IMR-90 (cell line): ENCODE data around the gene PHOSPHO1. TPM values are rescaled to one million over a fixed set of nuclear protein-coding genes. Genes with fewer than 3 reads are reported as not detected.

Experiments used
- ATAC-seq: fragments of 200-7000 bp; cut with Tn5 transposase; 2 replicates; pipeline ENCODE4 v1.9.1; 2020; ENCODE audit warnings: low read depth, mild to moderate bottlenecking, moderate library complexity
- BruUV-seq: library from RNA; stranded (reverse); fragments of 400-500 nt; replicated peaks from 2 replicates; lab custom pipeline; 2021; lab: Mats Ljungman, UMichigan
- CTCF ChIA-PET: fragments of 300-600 bp; formaldehyde crosslinking; extraction: SDS; loops from one replicate; lab custom pipeline; 2021; ENCODE audit warnings: antibody characterized with exemption; lab: Yijun Ruan, JAX
- POLR2A ChIA-PET: fragments of 300-600 bp; sonication (Branson Sonifier 250); formaldehyde crosslinking; loops from one replicate; lab custom pipeline; 2022; ENCODE audit warnings: antibody characterized with exemption; ENCODE audit not compliant: unreplicated experiment; lab: Charles Lee
- DNase-seq: peaks from one replicate; pipeline ENCODE4 v3.0.0; 2013
- H2AFZ ChIP-seq: replicated peaks from 2 replicates; pipeline ENCODE3; 2013; ENCODE audit warnings: low read length, mild to moderate bottlenecking; ENCODE audit not compliant: poor library complexity
- H2AK5ac ChIP-seq: 2 replicates; pipeline ENCODE4 v1.6.1; 2013; ENCODE audit warnings: low read depth, low read length, inconsistent platforms
- H2AK9ac ChIP-seq: replicated peaks from 2 replicates; pipeline ENCODE3; 2013; ENCODE audit warnings: mild to moderate bottlenecking, low read depth, low read length, moderate library complexity; ENCODE audit not compliant: poor library complexity
- H2BK120ac ChIP-seq: 2 replicates; pipeline ENCODE4 v1.6.1; 2013; ENCODE audit warnings: low read depth, low read length, inconsistent platforms
- H2BK15ac ChIP-seq: 3 replicates; pipeline ENCODE4 v1.6.1; 2013; ENCODE audit warnings: low read depth, low read length, inconsistent platforms
- H2BK20ac ChIP-seq: 2 replicates; pipeline ENCODE4 v1.6.1; 2013; ENCODE audit warnings: low read depth, mild to moderate bottlenecking, inconsistent platforms, low read length, moderate library complexity
- H2BK5ac ChIP-seq: 2 replicates; pipeline ENCODE4 v1.6.1; 2013; ENCODE audit warnings: mild to moderate bottlenecking, low read depth, low read length, inconsistent platforms; ENCODE audit not compliant: poor library complexity, severe bottlenecking
- H3K14ac ChIP-seq: replicated peaks from 2 replicates; pipeline ENCODE4 v1.6.1; 2013; ENCODE audit warnings: low read depth, low read length, inconsistent platforms
- H3K18ac ChIP-seq: 2 replicates; pipeline ENCODE4 v1.6.1; 2013; ENCODE audit warnings: low read depth, low read length, control low read depth
- H3K23ac ChIP-seq: 2 replicates; pipeline ENCODE4 v1.6.1; 2013; ENCODE audit warnings: low read depth, low read length, inconsistent platforms
- H3K27ac ChIP-seq: 2 replicates; pipeline ENCODE4 v1.5.1; 2013; ENCODE audit warnings: mild to moderate bottlenecking, control low read depth, low read length; ENCODE audit not compliant: insufficient read depth
- H3K27me3 ChIP-seq: 2 replicates; pipeline ENCODE4 v1.6.1; 2013; ENCODE audit warnings: low read length; ENCODE audit not compliant: control insufficient read depth, insufficient read depth
- H3K36me3 ChIP-seq: 2 replicates; pipeline ENCODE4 v1.6.1; 2013; ENCODE audit warnings: low read length, mixed read lengths; ENCODE audit not compliant: control insufficient read depth, insufficient read depth
- H3K4ac ChIP-seq: 2 replicates; pipeline ENCODE4 v1.6.1; 2013; ENCODE audit warnings: low read depth, low read length, inconsistent platforms
- H3K4me1 ChIP-seq: 2 replicates; pipeline ENCODE4 v1.6.1; 2013; ENCODE audit warnings: low read length, mixed read lengths; ENCODE audit not compliant: control insufficient read depth, insufficient read depth
- H3K4me2 ChIP-seq: 2 replicates; pipeline ENCODE4 v1.6.1; 2013; ENCODE audit warnings: low read depth, mild to moderate bottlenecking, control low read depth, low read length, moderate library complexity
- H3K4me3 ChIP-seq: 2 replicates; pipeline ENCODE4 v1.5.1; 2013; ENCODE audit warnings: low read depth, mild to moderate bottlenecking, control low read depth, low read length, moderate library complexity; ENCODE audit not compliant: insufficient read depth
- H3K56ac ChIP-seq: 2 replicates; pipeline ENCODE4 v1.6.1; 2013; ENCODE audit warnings: low read length, inconsistent platforms; ENCODE audit not compliant: insufficient read depth; ENCODE audit errors: extremely low read depth
- H3K79me1 ChIP-seq, 2 experiments: 2 replicates each; pipeline ENCODE4 v1.6.1; 2013; ENCODE audit warnings: low read length in 2 of 2, inconsistent platforms in 1 of 2, low read depth in 1 of 2
- H3K9ac ChIP-seq: 2 replicates; pipeline ENCODE4 v1.6.1; 2013; ENCODE audit warnings: low read depth, low read length, control low read depth
- H3K9me1 ChIP-seq: 2 replicates; pipeline ENCODE4 v1.6.1; 2013; ENCODE audit warnings: low read length, inconsistent platforms; ENCODE audit not compliant: insufficient read depth
- H3K9me3 ChIP-seq: 2 replicates; pipeline ENCODE4 v1.6.1; 2013; ENCODE audit warnings: low read length; ENCODE audit not compliant: control insufficient read depth, insufficient read depth
- H4K20me1 ChIP-seq: 2 replicates; pipeline ENCODE4 v1.6.1; 2013; ENCODE audit warnings: low read length, inconsistent platforms; ENCODE audit not compliant: insufficient read depth
- H4K5ac ChIP-seq: 2 replicates; pipeline ENCODE4 v1.6.1; 2013; ENCODE audit warnings: mild to moderate bottlenecking, low read depth, low read length, control low read depth
- H4K8ac ChIP-seq, 2 experiments: 2 replicates each; pipeline ENCODE4 v1.6.1; 2013; ENCODE audit warnings: low read depth in 2 of 2, low read length in 2 of 2, control low read depth in 1 of 2, inconsistent platforms in 1 of 2
- H4K91ac ChIP-seq: 2 replicates; pipeline ENCODE4 v1.6.1; 2013; ENCODE audit warnings: low read depth, low read length, inconsistent platforms; ENCODE audit not compliant: insufficient read depth
- CHD1 ChIP-seq: IDR thresholded peaks from 2 replicates; pipeline ENCODE4 v1.6.1; 2012; ENCODE audit warnings: low read depth, low read length, improper control_type of control experiment
- WGBS, 2 experiments: methylation state at CpG; one replicate each; pipeline versions ENCODE4 v1.1.5 to v1.1.7; 2013; ENCODE audit warnings: missing lambda C conversion rate in 2 of 2; ENCODE audit not compliant: insufficient read length in 1 of 2; ENCODE audit errors: extremely low coverage in 2 of 2; 5-methylcytosine and 5-hydroxymethylcytosine counted together
- dilution Hi-C: fragments of 300-500 bp; cut with HindIII; formaldehyde crosslinking; loops from one replicate; pipeline ENCODE4 v1.14.3; 2018; ENCODE audit warnings: low sequenced_read_pairs; ENCODE audit not compliant: unreplicated experiment
- in situ Hi-C: fragments of 300-500 bp; cut with MboI; formaldehyde crosslinking; loops from 3 replicates; pipeline ENCODE4 v1.14.3; 2019; ENCODE audit warnings: low sequenced_read_pairs, inconsistent platforms, mixed read lengths
- intact Hi-C: fragments of 100-400 bp; cut with micrococcal nuclease; formaldehyde crosslinking; loops from 2 replicates; pipeline ENCODE4 v1.10.0; 2022
- polyA plus RNA-seq, 3 experiments: library from polyadenylated mRNA; depleted of rRNA; stranded (reverse); fragments of >200 nt; gene quantifications; 2 replicates each; pipeline ENCODE4 v1.2.3, GENCODE V29; 2012; ENCODE audit warnings: low replicate concordance in 1 of 3
- total RNA-seq: library from RNA; depleted of rRNA; stranded (reverse); fragments of >200 nt; gene quantifications from 2 replicates; pipeline ENCODE4 v1.2.3, GENCODE V29; 2012
- TF ChIP-seq, protein P1 (sequence below): fragments of 150-350 bp; IDR thresholded peaks from 2 replicates; pipeline ENCODE4 v1.6.1; 2016; ENCODE audit warnings: low read depth, mild to moderate bottlenecking, low read length, moderate library complexity, borderline replicate concordance

The PHOSPHO1 gene
- total and polyA plus RNA-seq, 2 of the 4 experiments (the other 2 are of a cell fraction): under 0.01 to 0.48 TPM

DNA sequence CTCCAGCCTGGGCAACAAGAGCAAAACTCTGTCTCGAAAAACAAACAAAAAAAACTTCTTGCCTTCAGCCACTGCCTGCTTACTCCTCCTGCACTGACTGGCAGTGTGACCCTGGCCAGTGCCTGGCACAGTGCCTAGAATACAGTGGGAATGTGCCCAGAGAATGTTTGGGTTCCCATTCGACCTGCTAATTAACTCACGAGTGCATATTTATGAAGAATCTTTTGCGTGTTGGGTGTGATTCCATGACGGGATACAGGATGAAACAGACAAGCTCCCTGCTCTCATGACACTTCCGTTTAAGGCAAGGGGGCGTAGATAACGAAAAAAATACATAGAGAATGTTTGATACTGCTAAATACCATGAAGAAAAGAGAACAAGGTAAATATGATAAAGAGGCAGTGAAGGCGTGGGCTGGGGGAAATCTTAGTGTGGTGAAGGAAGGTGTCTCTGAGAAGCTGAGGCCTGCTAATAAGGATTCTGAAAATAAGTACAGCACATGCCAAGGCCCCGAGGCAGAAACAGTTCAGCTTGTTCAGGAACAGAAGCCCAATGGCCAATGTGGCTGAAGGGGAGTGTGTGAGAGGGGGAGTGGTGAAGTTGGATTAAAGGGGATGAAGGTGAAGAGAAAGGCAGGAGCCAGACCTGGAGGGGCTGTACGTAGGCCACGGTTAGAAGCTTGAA is 15.8 kb downstream of the PHOSPHO1 start:
- Histone ChIP-seq H3K4me2 (no peak overlapping the region), H2BK20ac (no peak overlapping the region), H2BK5ac (no peak overlapping the region), H4K5ac (no peak overlapping the region), H3K9ac (no peak overlapping the region), H3K14ac (no peak overlapping the region), H3K9me3 (no peaks in the 10 kb centered on the region), H2BK15ac (no peak overlapping the region), H3K4ac (no peak overlapping the region), H4K91ac (no peak overlapping the region), H3K79me1 (no peaks in the 10 kb centered on the region), H2AFZ (no peak overlapping the region), H3K56ac (no peak overlapping the region), H4K20me1 (no peaks in the 10 kb centered on the region), H3K9me1 (peaks cover 1% of the 10 kb centered on the region), H3K18ac (no peak overlapping the region), H3K27ac (no peak overlapping the region), H4K8ac (no peak overlapping the region), H3K4me3 (no peak overlapping the region), H3K4me1 (peaks cover 3% of the 10 kb centered on the region), H3K36me3 (no peaks in the 10 kb centered on the region), H2AK5ac (no peak overlapping the region), H2AK9ac (no peak overlapping the region), H2BK120ac (no peak overlapping the region), H3K23ac (no peak overlapping the region), H3K27me3 (peaks cover 3% of the 10 kb centered on the region; the same call in 1 of the 2 replicates)
- ATAC-seq (no peak), DNase-seq (no peak)
- ChIA-PET POLR2A (no interaction called here), CTCF (interaction anchor here (1.5 kb wide), 1 partner anchor 8 kb away, joined by 3 read pairs; no protein-coding TSS in a partner anchor)
- BruUV-seq: no TSS peak
- WGBS, 2 experiments: 88% methylated on average over 6 of the region's 12 CpGs; no CpG with 5 or more reads in 1 of the 2 experiments
- intact Hi-C loops (no loop called here), in situ Hi-C loops (no loop called here), dilution Hi-C loops (no loop called here)
- TF ChIP-seq, protein P1, sequence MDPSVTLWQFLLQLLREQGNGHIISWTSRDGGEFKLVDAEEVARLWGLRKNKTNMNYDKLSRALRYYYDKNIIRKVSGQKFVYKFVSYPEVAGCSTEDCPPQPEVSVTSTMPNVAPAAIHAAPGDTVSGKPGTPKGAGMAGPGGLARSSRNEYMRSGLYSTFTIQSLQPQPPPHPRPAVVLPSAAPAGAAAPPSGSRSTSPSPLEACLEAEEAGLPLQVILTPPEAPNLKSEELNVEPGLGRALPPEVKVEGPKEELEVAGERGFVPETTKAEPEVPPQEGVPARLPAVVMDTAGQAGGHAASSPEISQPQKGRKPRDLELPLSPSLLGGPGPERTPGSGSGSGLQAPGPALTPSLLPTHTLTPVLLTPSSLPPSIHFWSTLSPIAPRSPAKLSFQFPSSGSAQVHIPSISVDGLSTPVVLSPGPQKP: no peak
- TF ChIP-seq CHD1: no peak
